ENCODE measurements around the gene UVRAG. TPM values are rescaled to one million over a fixed set of nuclear protein-coding genes. Genes with fewer than 3 reads are reported as not detected.
A peak's percentile ranks its signal among the peaks of the same experiment; 100 is the strongest.

UVRAG gene
- total RNA-seq, 4 donors from 2014 or later, result 16.6 to 22.1 (median 19.3) TPM

DNA sequence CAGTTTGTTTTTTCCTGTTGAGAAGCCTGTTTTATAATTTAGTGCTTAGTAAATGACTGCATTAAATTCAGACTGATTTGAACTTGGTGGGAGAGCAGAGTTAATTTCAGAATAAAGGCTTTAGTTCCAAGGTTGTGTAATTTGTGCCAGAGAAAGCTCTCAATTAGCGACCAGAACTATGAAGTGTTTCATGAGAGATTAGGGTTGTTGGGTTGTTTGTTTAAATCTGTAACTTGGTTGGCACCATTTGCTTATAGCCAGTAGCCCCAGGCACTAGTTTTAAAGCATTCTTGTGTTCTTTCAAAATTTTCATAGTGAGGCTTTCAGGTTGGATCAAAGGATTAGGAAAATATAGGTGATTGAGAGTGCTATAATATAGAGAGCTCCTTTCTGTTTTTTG, 25.5 kb downstream of the UVRAG start:
- DNase-seq (no peak), ATAC-seq (no peak)
- Histone ChIP-seq H3K27ac (no peak overlapping the region), H3K4me1 (peaks cover 19 to 23% of the 10 kb centered on the region in 2 donors), H3K4me3 (no peak overlapping the region), H3K9me3 (no peaks in the 10 kb centered on the region), H3K36me3 (no peaks in the 10 kb centered on the region), H3K27me3 (no peaks in the 10 kb centered on the region)
- TF ChIP-seq POLR2A (IDR thresholded peaks at IDR 0.05), result no peak
- TF ChIP-seq, protein P1, sequence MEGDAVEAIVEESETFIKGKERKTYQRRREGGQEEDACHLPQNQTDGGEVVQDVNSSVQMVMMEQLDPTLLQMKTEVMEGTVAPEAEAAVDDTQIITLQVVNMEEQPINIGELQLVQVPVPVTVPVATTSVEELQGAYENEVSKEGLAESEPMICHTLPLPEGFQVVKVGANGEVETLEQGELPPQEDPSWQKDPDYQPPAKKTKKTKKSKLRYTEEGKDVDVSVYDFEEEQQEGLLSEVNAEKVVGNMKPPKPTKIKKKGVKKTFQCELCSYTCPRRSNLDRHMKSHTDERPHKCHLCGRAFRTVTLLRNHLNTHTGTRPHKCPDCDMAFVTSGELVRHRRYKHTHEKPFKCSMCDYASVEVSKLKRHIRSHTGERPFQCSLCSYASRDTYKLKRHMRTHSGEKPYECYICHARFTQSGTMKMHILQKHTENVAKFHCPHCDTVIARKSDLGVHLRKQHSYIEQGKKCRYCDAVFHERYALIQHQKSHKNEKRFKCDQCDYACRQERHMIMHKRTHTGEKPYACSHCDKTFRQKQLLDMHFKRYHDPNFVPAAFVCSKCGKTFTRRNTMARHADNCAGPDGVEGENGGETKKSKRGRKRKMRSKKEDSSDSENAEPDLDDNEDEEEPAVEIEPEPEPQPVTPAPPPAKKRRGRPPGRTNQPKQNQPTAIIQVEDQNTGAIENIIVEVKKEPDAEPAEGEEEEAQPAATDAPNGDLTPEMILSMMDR (IDR thresholded peaks at IDR 0.05 in 4 of 5, conservative IDR thresholded peaks at IDR 0.05 in 1 of 5), result no peak
- in situ Hi-C loops (cut with MboI; ENCODE audit: low sequenced_read_pairs in 4 of 4), result no loop called here
- intact Hi-C loops (cut with DNase I; ENCODE audit: low total_unique reads), result no loop called here

DNA sequence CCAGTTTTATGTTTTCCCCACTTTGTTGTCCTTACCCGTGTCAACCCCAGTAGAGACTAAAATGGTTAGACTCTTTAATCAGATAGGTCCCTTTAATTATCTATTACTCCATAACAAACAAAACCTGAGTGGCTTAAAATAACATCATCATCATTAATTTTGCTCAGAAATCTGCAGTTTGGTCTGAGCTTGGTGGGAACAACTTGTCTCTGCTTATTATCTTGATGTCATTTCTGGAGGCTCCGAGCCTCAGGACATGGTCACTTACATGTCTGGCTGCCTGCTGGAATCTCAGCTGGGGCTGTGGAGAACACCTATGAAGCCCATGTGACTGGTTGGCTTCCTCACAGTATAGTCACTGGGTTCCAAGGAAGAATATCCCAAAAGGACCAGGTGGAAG, 26.7 kb downstream of the UVRAG start:
- intact Hi-C loops (cut with DNase I; ENCODE audit: low total_unique reads) (no loop called here), in situ Hi-C loops (cut with MboI; ENCODE audit: low sequenced_read_pairs in 4 of 4) (no loop called here)
- Histone ChIP-seq H3K4me3 (no peak overlapping the region), H3K4me1 (peaks cover 19 to 23% of the 10 kb centered on the region in 2 donors), H3K27me3 (no peaks in the 10 kb centered on the region), H3K36me3 (no peaks in the 10 kb centered on the region), H3K9me3 (no peaks in the 10 kb centered on the region), H3K27ac (no peak overlapping the region)
- no peak for TF ChIP-seq POLR2A (IDR thresholded peaks at IDR 0.05)
- TF ChIP-seq, protein P1 (IDR thresholded peaks at IDR 0.05 in 4 of 5, conservative IDR thresholded peaks at IDR 0.05 in 1 of 5), result no peak
- no peak for ATAC-seq
- no peak for DNase-seq

DNA sequence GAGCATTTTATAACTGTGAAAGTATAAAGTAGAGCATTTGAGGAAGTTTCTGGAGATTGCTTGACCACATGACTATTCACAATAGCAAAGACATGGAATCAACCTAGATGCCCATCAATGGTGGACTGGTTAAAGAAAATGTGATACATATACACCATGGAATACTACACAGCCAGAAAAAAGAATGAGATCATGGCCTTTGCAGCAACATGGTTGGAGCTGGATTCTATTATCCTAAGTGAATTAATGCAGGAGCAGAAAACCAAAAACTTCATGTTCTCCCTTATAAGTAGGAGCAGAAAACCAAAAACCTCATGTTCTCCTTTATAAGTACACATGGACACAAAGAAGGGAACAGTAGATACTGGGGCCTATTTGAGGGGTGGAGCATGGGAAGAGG, 30.3 kb downstream of the UVRAG start:
- Histone ChIP-seq H3K9me3 (no peaks in the 10 kb centered on the region), H3K36me3 (no peaks in the 10 kb centered on the region), H3K4me1 (peaks cover 19% of the 10 kb centered on the region in 2 donors), H3K27me3 (no peaks in the 10 kb centered on the region), H3K27ac (no peak overlapping the region), H3K4me3 (no peak overlapping the region)
- ATAC-seq, result no peak
- TF ChIP-seq POLR2A (IDR thresholded peaks at IDR 0.05), result no peak
- in situ Hi-C loops (cut with MboI; ENCODE audit: low sequenced_read_pairs in 4 of 4), result no loop called here
- intact Hi-C loops (cut with DNase I; ENCODE audit: low total_unique reads), result no loop called here
- DNase-seq, result no peak

DNA sequence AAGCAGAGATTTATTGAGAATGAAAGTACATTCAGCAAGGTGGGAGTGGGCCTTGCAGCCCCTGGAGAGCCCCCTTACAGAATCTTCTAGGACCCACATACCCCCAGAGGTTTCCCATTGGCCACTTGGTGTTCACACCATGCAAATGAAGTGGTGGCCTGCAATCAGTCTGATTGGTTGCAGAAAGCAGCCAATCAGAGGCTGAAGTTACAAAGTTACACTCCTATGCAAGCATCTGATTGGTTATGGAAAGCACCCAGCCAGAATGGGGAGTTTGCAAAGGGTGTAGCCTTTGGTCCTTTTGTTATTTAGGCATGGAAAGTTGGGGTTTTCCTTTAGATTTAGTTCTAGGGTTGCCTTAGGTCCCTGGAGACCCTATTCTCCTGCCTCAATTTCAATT, 34.9 kb downstream of the UVRAG start:
- Histone ChIP-seq H3K27me3 (no peaks in the 10 kb centered on the region), H3K36me3 (no peaks in the 10 kb centered on the region), H3K4me1 (peaks cover 23 to 32% of the 10 kb centered on the region in 2 donors), H3K4me3 (no peak overlapping the region), H3K9me3 (no peaks in the 10 kb centered on the region), H3K27ac (peak overlapping the region in 2 of 4 donors; percentile 68 to 73)
- ATAC-seq, result no peak
- no peak for DNase-seq
- intact Hi-C loops (cut with DNase I; ENCODE audit: low total_unique reads), result loop anchor here (5.0 kb wide), 1 partner anchor 33 kb away; the partner anchor contains the start of gene UVRAG
- no peak for TF ChIP-seq POLR2A (IDR thresholded peaks at IDR 0.05)
- TF ChIP-seq, protein P1 (IDR thresholded peaks at IDR 0.05 in 4 of 5, conservative IDR thresholded peaks at IDR 0.05 in 1 of 5), result no peak
- in situ Hi-C loops (cut with MboI; ENCODE audit: low sequenced_read_pairs in 4 of 4), result no loop called here

DNA sequence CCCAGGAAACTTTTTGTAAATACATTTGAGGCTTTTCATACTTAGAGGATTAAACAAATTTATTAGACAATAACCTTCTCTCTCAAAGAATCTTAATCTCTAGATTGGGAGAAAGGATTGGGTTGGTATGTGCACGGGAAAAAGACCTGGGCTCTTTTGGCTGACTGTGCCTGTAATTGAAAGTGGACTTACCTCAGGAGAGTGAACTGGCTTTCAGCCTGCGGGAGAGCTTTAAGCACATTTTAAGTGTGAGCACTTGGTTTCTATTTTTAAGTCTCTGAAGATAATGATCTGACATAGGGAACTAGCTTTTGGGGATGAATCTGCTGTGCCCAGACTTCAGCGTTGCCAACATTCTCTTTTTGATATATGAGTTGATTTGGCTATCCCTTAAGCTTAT, 35.8 kb downstream of the UVRAG start:
- Histone ChIP-seq H3K4me3 (peak overlapping the region in 1 of 4 donors; percentile 9), H3K27me3 (no peaks in the 10 kb centered on the region), H3K36me3 (no peaks in the 10 kb centered on the region), H3K4me1 (peaks cover 23 to 32% of the 10 kb centered on the region in 2 donors), H3K27ac (peak overlapping the region; percentile 60 to 76 (median 70)), H3K9me3 (no peaks in the 10 kb centered on the region)
- DNase-seq (no peak), ATAC-seq (peak; percentile 41 to 53)
- in situ Hi-C loops (cut with MboI; ENCODE audit: low sequenced_read_pairs in 4 of 4) (no loop called here), intact Hi-C loops (cut with DNase I; ENCODE audit: low total_unique reads) (loop anchor here (5.0 kb wide), 1 partner anchor 33 kb away; the partner anchor contains the start of gene UVRAG)
- TF ChIP-seq, protein P1 (IDR thresholded peaks at IDR 0.05 in 4 of 5, conservative IDR thresholded peaks at IDR 0.05 in 1 of 5), result no peak
- TF ChIP-seq POLR2A (IDR thresholded peaks at IDR 0.05), result no peak

Data from gastrocnemius medialis (tissue), 4 donors.